Medulla oblongata (tissue), 1 donor: ENCODE measurements around the gene UCN2.
"Not testable (repeated sequence)": the region's sequence is repeated elsewhere in the genome, so short reads cannot be mapped to it uniquely, and the experiment has no call there.

ENCODE experiments used
- DNase-seq: peaks from one replicate; pipeline ENCODE4 v3.0.0-alpha.2; 2015; ENCODE audit errors: extremely low spot score

UCN2 gene

GRCh38 chr3:48536116-48536515 is 27.5 kb downstream of the UCN2 start:
- DNase-seq = no peak

- DNase-seq = no peak
Measured at GRCh38 chr3:48535578-48535977, 28.0 kb downstream of the UCN2 start.

GRCh38 chr3:48532977-48533337 is 30.6 kb downstream of the UCN2 start:
- DNase-seq = no peak

- peak; percentile 86 for DNase-seq
Measured at GRCh38 chr3:48532271-48532976, 31.2 kb downstream of the UCN2 start.

GRCh38 chr3:48530701-48531100 is 32.9 kb downstream of the UCN2 start:
- DNase-seq = not testable (repeated sequence)

GRCh38 chr3:48528754-48529153 is 34.8 kb downstream of the UCN2 start:
- peak; percentile 58 for DNase-seq

- DNase-seq = no peak
Measured at GRCh38 chr3:48528048-48528447, 35.5 kb downstream of the UCN2 start.

GRCh38 chr3:48524970-48525369 is 38.6 kb downstream of the UCN2 start:
- DNase-seq = no peak

- DNase-seq = no peak
Measured at GRCh38 chr3:48521635-48522034, 41.9 kb downstream of the UCN2 start.

GRCh38 chr3:48519277-48519643 is 44.3 kb downstream of the UCN2 start:
- no peak for DNase-seq

- no peak for DNase-seq
Measured at GRCh38 chr3:48518638-48519276, 44.8 kb downstream of the UCN2 start.

GRCh38 chr3:48518069-48518468 is 45.5 kb downstream of the UCN2 start:
- no peak for DNase-seq

- DNase-seq = no peak
Measured at GRCh38 chr3:48516571-48516970, 47.0 kb downstream of the UCN2 start.

GRCh38 chr3:48514431-48515227 is 49.0 kb downstream of the UCN2 start:
- no peak for DNase-seq
